ENCODE data around the gene ARSI. TPM values are rescaled to one million over a fixed set of nuclear protein-coding genes. Genes with fewer than 3 reads are reported as not detected.

The ARSI gene
- total and polyA plus RNA-seq, 2 of the 4 experiments (the other 2 are of a cell fraction), result 14.8 to 15.2 TPM

GRCh38 chr5:150347451-150347850 is 44.7 kb upstream of the ARSI start:
- Histone ChIP-seq H3K9me3 (ENCODE audit: control insufficient read depth, insufficient read depth, low read length) (no peaks in the 10 kb centered on the region), H2BK20ac (ENCODE audit: low read depth, low read length) (no peak overlapping the region), H4K20me1 (ENCODE audit: insufficient read depth, low read length) (no peaks in the 10 kb centered on the region), H3K4me1 (ENCODE audit: control insufficient read depth, insufficient read depth, low read length) (no peaks in the 10 kb centered on the region), H3K9ac (ENCODE audit: low read depth, low read length) (no peak overlapping the region), H3K79me1 (ENCODE audit: low read depth in 1 of 2, low read length in 2 of 2) (no peaks in the 10 kb centered on the region), H3K4ac (ENCODE audit: low read depth, low read length) (no peak overlapping the region), H3K4me3 (ENCODE audit: insufficient read depth, low read depth, low read length) (no peak overlapping the region), H3K4me2 (ENCODE audit: low read depth, low read length) (no peak overlapping the region), H4K5ac (ENCODE audit: low read depth, low read length) (no peak overlapping the region), H3K27ac (ENCODE audit: insufficient read depth, low read length) (no peak overlapping the region), H4K91ac (ENCODE audit: insufficient read depth, low read depth, low read length) (no peak overlapping the region), H3K23ac (ENCODE audit: low read depth, low read length) (no peak overlapping the region), H2AK9ac (replicated peaks; ENCODE audit: low read depth, low read length, poor library complexity) (no peak overlapping the region), H3K36me3 (ENCODE audit: control insufficient read depth, insufficient read depth, low read length) (no peaks in the 10 kb centered on the region), H2BK15ac (ENCODE audit: low read depth, low read length) (no peak overlapping the region), H3K18ac (ENCODE audit: low read depth, low read length) (no peak overlapping the region), H2BK120ac (ENCODE audit: low read depth, low read length) (no peak overlapping the region), H4K8ac (ENCODE audit: low read depth in 2 of 2, low read length in 2 of 2) (no peak overlapping the region), H2AK5ac (ENCODE audit: low read depth, low read length) (no peak overlapping the region), H3K9me1 (ENCODE audit: insufficient read depth, low read length) (no peaks in the 10 kb centered on the region), H2AFZ (replicated peaks; ENCODE audit: low read length, poor library complexity) (no peak overlapping the region), H2BK5ac (ENCODE audit: low read depth, low read length, poor library complexity, severe bottlenecking) (no peak overlapping the region), H3K14ac (replicated peaks; ENCODE audit: low read depth, low read length) (no peak overlapping the region), H3K27me3 (ENCODE audit: control insufficient read depth, insufficient read depth, low read length) (no peaks in the 10 kb centered on the region), H3K56ac (ENCODE audit: extremely low read depth, insufficient read depth, low read length) (no peak overlapping the region)
- in situ Hi-C loops (cut with MboI; ENCODE audit: low sequenced_read_pairs), result no loop called here
- CTCF ChIA-PET, result no interaction called here
- DNase-seq (no peak), ATAC-seq (ENCODE audit: low read depth) (no peak)
- POLR2A ChIA-PET (ENCODE audit: unreplicated experiment), result no interaction called here
- dilution Hi-C loops (cut with HindIII; ENCODE audit: low sequenced_read_pairs, unreplicated experiment), result no loop called here
- no TSS peak for BruUV-seq (replicated peaks)
- 48% methylated on average over 3 of the region's 9 CpGs; no CpG with 5 or more reads in 1 of the 2 experiments for WGBS, 2 experiments (ENCODE audit: extremely low coverage in 2 of 2, insufficient read length in 1 of 2)
- intact Hi-C loops (cut with micrococcal nuclease), result no loop called here
- no peak for TF ChIP-seq SMC3 (IDR thresholded peaks at IDR 0.05; ENCODE audit: low read depth, low read length)
- TF ChIP-seq RAD21 (IDR thresholded peaks at IDR 0.05; ENCODE audit: low read length), result no peak
